NK-92 (cell line): ENCODE measurements around the gene AAK1.
"Not testable (repeated sequence)": the region's sequence is repeated elsewhere in the genome, so short reads cannot be mapped to it uniquely, and the experiment has no call there.

Experiments used
- DNase-seq: peaks from one replicate; lab custom pipeline; 2025; ENCODE audit not compliant: unreplicated experiment; lab: John Stamatoyannopoulos, UW

Gene AAK1

DNA sequence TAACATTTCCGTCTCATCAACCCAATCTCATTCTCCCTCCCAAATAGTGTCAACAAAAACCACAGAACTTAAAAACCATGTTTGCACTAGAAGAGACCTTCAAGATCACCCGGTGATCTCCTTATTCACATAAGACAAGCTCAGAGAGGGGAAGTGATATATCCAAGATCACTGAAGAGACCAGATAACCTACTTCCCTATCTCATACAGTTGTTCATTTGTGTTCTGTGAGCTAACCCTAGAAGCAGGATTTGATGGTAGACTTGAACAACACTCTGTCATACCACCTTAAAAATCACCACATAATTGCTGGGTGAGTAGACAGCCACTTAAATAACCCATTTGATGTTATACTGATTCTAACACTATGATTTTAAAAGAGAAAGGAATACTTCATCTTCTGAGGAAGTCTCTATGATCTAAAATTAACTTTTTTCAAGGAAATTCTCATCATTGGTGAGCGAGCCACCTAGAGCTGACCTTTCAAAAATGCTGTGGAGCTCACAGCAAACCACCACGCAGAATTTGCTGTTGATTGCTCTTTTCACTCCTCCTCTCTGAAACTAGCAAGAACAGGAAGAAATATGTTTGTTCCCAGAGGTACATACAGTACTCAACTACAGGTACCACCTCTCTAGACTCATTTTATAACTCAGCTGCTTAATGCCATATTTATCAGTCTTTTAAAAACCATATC is 15.1 kb downstream of the AAK1 start:
- DNase-seq = no peak

GRCh38 chr2:69625078-69625795 is 18.3 kb downstream of the AAK1 start:
- no peak for DNase-seq

- no peak for DNase-seq
These were observed 18.9 kb downstream of the AAK1 start for GRCh38 chr2:69624611-69625010.

- DNase-seq = no peak
These were observed 19.4 kb downstream of the AAK1 start for GRCh38 chr2:69624131-69624530.

DNA sequence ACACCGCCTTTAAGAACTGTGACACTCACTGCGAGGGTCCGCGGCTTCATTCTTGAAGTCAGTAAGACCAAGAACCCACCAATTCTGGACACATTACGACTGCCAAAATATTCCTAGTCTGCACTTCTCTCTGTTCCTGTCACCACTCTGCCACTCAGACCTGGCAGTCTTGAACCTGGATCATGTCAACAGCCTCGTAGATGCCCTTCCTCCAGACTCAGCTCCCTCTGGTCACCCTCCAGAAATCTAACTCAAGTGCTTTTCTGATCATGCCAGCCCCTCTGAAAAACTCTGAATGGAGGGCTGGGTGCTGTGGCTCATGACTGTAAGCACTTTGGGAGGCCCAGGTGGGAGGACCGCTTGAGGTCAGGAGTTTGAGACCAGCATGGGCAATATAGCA is 20.3 kb downstream of the AAK1 start:
- DNase-seq = no peak

GRCh38 chr2:69622805-69623204 is 20.7 kb downstream of the AAK1 start:
- DNase-seq = not testable (repeated sequence)

DNA sequence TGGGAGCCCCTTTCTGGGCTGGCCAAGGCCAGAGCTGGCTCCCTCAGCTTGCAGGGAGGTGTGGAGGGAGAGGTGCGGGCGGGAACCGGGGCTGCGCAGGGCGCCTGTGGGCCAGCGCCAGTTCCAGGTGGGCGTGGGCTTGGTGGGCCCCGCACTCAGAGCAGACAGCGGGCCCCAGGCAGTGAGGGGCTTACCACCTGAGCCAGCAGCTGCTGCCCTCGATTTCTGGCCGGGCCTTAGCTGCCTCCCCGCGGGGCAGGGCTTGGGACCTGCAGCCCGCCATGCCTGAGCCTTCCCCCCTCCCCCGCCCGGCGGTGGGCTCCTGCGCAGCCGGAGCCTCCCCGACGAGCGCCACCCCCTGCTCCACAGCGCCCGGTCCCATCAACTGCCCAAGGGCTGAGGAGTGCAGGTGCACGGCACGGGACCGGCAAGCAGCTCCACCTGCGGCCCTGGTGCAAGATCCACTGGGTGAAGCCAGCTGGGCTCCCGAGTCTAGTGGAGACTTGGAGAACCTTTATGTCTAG is 21.5 kb downstream of the AAK1 start:
- not testable (repeated sequence) for DNase-seq

DNA sequence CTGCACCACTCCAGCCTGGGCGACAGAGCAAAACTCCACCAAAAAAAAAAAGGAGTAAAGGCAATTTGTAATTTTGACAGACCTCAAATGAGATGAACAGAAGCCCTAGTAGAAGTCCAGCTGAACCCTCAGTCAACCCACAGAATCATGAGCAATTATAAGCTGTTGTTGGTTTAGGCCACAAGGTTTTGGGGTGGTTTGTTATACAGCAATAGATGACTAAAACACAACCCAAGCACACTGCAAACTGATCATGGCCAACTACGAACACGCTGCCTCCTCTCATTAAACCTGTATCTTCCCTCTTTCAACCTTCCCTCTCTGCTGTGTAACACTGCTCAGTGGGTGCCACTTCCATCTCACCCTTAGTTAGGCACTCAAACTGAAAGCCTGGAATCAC is 22.1 kb downstream of the AAK1 start:
- DNase-seq = no peak

DNA sequence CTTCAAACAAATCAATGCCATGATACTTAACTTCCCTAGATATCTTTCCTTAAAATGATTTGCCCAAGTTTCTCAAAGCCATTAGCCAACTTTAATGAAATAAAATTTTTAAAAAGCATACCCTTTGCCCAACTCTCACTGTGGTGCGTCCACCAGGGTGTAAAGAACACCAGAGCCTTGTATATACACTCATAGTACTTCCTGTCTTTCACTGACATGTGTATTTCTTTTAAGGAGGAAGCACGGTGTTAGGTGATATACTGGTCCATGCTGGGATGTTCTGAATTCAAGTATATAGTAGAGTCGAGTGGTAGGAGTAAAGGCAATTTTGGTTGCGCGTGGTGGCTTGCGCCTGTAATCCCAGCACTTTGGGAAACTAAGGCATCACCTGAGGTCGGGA is 22.7 kb downstream of the AAK1 start:
- DNase-seq = no peak

DNA sequence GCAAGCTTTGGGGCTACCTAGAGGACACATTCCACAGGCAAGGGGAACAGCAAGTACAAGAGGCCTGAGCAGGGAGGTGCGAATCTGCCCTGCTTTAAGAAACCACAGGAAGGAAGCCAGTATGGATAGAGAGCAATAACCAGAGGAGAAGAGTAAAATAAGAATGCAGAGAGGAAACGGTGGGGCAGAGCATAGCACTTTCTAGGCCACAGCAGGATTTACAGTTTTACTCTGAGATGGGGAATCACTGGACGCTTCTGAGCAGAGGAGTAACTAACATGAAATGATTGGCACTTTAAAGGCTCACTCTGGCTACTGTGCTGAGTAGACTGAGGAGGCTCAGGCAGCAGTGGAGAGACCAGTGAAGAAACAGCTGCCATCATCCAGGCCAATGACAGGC is 23.8 kb downstream of the AAK1 start:
- DNase-seq = no peak

GRCh38 chr2:69618362-69618761 is 25.2 kb downstream of the AAK1 start:
- no peak for DNase-seq

GRCh38 chr2:69617744-69618143 is 25.8 kb downstream of the AAK1 start:
- DNase-seq = no peak

- no peak for DNase-seq
These were observed 26.8 kb downstream of the AAK1 start for GRCh38 chr2:69616755-69617154.

GRCh38 chr2:69615969-69616368 is 27.6 kb downstream of the AAK1 start:
- no peak for DNase-seq

DNA sequence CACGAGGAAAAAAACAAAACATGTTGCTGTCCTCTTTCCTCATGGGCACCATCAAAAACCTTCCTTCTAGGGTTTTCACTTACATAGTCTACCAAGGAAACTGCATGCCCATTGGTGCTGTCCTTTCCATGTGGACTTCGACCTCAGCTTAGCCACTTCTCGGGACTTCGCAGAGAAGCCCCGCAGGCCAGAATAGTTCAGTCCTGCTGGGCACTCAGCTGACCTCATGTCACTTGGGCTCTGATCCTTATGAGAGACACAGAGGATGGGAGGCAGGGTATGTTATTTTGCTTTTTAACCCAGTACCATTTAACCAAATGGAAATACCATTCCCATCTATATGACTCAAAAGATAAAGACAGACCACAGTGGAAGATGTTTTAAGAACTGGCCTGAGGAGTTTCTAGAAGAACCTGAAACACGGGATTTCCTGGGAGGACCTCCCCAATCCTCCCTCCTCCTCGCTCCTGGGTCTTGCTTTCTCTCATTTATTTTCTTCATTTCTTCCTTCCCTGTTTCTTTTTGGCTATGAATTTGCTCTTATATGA is 28.4 kb downstream of the AAK1 start:
- DNase-seq = no peak

DNA sequence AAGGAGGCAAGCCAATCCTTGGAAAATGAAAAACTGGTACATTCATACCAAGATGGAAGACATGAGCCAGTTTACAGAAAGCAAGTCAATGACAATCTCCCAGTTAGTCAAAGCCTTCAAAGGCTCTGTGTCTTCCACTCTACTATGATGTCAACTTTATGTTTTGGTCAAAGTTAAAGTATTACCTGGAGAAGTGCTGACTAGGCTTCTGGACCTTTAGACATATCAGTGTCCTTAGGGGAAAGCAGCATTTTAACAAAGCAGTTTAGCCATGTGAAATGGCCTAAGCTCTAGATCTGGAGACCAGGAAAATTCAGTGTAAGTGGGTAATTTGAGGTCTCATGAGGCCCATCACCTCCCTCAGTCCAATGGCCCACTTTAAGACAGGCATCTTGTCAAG is 30.8 kb downstream of the AAK1 start:
- no peak for DNase-seq

- DNase-seq = no peak
These were observed 31.3 kb downstream of the AAK1 start for GRCh38 chr2:69612200-69612599.

DNA sequence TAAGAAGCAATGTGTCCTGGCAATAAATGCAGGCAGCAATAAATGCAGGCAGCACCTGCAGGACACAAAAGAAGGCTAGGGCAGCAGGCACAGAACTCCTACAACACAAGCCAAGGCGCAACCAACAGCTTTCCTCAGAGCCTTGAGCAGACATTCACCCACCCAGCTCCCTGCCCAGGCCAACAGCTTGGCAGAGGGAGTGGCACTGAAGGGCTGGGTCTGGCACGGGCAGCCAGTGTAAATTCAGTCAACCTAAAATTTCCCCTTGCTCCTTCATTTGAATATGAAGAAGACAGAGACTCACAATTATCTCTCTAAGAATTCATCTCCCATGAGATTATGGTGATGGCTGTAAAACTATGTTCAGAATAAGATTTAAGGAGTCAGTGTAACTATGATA is 35.4 kb downstream of the AAK1 start:
- no peak for DNase-seq

- DNase-seq = not testable (repeated sequence)
These were observed 36.8 kb downstream of the AAK1 start for GRCh38 chr2:69606771-69607170.

GRCh38 chr2:69605284-69605683 is 38.3 kb downstream of the AAK1 start:
- DNase-seq = no peak

DNA sequence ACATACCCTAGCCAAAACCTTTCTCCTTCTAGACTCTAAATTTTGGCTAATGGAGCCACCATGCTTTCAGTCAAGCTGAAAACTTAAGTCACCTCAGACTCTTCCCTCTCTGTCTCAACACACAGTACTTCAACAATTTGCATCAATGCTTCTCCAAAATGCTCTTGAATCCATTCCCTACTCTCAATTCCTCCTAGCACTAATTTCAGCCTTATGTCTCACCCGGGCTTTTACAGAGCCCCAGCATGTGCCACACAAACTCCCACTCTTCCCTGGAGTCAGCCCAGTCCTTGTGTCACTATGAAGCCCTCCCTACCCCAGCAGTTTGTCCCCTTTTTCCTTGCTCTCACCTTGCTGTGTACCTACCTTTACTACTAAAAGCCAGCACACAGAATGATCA is 38.7 kb downstream of the AAK1 start:
- DNase-seq = no peak

- DNase-seq = no peak
These were observed 39.4 kb downstream of the AAK1 start for GRCh38 chr2:69604026-69604678.
